Adrenal gland (tissue), 5 donors: ENCODE results near the gene CCDC142.

ENCODE experiments used
- POLR2A ChIP-seq, 2 donors: fragments of 450-650 bp; IDR thresholded peaks; one replicate each; pipeline ENCODE4 v1.6.1; 2017; ENCODE audit warnings: antibody characterized with exemption in 2 of 2, mild to moderate bottlenecking in 2 of 2, moderate library complexity in 1 of 2
- TF ChIP-seq, protein P1 (sequence below), 6 experiments: fragments of 450-650 bp in 4 of 6; fragments of 200-600 bp in 2 of 6; sonication (generic) in 1 of 6; IDR thresholded peaks; 1 replicate in 5 of 6; 2 replicates in 1 of 6; pipeline versions ENCODE4 v1.5.1 to v1.8.0; 2016 to 2021; ENCODE audit warnings: antibody characterized with exemption in 6 of 6, mild to moderate bottlenecking in 2 of 6, moderate library complexity in 1 of 6
- donor health status: DM: no; HTN: no; CAD: no.

DNA sequence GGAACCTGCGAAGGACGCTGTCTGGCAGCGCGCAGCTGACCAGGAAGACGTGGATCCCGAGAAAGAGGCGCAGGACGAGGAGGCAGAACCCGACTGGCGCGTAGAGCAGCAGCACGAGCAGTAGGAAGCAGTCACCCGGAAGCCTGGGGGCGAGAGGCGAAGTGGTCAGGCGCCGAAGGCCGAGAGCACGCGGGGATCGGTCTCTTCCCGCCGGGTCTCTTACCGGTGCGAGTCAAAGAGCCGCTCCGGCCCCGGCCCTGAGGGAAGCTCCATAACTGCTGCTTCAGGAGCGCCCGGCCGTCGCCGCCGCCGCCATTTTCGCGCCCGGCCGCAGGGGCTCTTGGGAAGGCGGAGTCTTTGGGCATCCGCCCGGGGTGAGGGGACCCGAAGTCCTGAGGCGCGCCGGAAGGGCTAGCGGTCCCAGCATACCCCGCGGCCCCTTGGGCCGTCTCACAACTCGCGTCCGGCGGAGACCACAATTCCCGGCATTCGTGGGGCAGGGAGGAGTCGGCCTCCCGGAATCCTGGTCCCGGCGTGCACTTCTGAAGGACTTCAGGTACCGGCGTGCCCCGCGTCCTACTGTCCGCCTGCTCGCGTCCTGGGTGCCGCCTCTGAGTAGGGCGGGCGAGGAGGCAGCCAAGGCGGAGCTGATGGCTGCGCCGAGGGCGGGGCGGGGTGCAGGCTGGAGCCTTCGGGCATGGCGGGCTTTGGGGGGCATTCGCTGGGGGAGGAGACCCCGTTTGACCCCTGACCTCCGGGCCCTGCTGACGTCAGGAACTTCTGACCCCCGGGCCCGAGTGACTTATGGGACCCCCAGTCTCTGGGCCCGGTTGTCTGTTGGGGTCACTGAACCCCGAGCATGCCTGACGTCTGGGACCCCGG, 46.8 kb upstream of the CCDC142 start, which contains the start of the genes AUP1 and HTRA2:
- TF ChIP-seq, protein P1, sequence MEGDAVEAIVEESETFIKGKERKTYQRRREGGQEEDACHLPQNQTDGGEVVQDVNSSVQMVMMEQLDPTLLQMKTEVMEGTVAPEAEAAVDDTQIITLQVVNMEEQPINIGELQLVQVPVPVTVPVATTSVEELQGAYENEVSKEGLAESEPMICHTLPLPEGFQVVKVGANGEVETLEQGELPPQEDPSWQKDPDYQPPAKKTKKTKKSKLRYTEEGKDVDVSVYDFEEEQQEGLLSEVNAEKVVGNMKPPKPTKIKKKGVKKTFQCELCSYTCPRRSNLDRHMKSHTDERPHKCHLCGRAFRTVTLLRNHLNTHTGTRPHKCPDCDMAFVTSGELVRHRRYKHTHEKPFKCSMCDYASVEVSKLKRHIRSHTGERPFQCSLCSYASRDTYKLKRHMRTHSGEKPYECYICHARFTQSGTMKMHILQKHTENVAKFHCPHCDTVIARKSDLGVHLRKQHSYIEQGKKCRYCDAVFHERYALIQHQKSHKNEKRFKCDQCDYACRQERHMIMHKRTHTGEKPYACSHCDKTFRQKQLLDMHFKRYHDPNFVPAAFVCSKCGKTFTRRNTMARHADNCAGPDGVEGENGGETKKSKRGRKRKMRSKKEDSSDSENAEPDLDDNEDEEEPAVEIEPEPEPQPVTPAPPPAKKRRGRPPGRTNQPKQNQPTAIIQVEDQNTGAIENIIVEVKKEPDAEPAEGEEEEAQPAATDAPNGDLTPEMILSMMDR (IDR thresholded peaks at IDR 0.05) = peak in 3 of 6 experiments; percentile 2 to 20 (median 14)
- peak; percentile 42 to 76 for TF ChIP-seq POLR2A (IDR thresholded peaks at IDR 0.05)
